ENCODE results near the gene POLRMT. TPM values are rescaled to one million over a fixed set of nuclear protein-coding genes. Genes with fewer than 3 reads are reported as not detected.

POLRMT gene
- total RNA-seq, 4 donors from 2014 or later = 22.1 to 39.5 (median 28.1) TPM

DNA sequence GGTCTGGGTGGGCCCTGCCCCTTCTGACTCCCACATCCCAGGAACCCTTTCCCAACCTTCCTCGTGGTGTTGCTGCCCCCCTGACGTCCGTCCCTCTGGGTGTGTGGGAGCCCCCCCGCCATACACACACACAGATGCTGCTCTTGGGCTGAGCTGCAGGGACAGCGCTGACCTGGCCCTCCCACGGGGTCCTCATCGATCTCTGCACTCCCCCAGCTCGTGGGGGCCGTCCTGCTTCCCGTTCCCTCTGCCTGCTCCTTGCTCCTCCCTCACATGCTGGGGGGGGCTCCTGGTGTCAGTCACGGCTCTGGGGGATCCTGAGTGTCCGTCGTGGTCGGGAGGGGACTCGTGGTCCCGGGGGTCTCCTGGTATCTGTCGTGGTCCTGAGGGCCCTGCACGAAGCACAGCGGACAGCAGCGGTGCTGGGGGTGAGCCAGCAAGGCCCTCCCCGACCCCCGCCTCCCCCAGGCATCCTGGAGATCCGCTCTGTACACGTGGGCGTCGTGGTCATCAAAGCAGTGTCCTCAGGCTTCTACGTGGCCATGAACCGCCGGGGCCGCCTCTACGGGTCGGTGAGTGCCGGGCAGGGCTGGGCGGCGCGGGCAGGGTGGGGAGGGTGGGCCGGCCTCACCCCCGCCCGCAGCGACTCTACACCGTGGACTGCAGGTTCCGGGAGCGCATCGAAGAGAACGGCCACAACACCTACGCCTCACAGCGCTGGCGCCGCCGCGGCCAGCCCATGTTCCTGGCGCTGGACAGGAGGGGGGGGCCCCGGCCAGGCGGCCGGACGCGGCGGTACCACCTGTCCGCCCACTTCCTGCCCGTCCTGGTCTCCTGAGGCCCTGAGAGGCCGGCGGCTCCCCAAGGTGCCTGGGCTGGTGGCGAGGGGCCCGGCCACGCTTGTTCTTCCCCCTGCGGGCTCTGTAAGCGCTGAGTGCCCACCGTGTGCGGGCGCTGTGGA lies 9.7 kb upstream of the POLRMT start:
- 0% methylated on average over 1 of the region's 70 CpGs; no CpG with 5 or more reads in 1 of the 2 donors for WGBS, 2 donors (ENCODE audit: low coverage in 1 of 2)
- no peak overlapping the region for H3K4me3 ChIP-seq
- H3K36me3 ChIP-seq = peaks cover 0 to 35% of the 10 kb centered on the region in 2 donors
- ATAC-seq = no peak
- TF ChIP-seq, protein P1, sequence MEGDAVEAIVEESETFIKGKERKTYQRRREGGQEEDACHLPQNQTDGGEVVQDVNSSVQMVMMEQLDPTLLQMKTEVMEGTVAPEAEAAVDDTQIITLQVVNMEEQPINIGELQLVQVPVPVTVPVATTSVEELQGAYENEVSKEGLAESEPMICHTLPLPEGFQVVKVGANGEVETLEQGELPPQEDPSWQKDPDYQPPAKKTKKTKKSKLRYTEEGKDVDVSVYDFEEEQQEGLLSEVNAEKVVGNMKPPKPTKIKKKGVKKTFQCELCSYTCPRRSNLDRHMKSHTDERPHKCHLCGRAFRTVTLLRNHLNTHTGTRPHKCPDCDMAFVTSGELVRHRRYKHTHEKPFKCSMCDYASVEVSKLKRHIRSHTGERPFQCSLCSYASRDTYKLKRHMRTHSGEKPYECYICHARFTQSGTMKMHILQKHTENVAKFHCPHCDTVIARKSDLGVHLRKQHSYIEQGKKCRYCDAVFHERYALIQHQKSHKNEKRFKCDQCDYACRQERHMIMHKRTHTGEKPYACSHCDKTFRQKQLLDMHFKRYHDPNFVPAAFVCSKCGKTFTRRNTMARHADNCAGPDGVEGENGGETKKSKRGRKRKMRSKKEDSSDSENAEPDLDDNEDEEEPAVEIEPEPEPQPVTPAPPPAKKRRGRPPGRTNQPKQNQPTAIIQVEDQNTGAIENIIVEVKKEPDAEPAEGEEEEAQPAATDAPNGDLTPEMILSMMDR (IDR thresholded peaks at IDR 0.05) = no peak
- no peak for TF ChIP-seq EP300 (IDR thresholded peaks at IDR 0.05)
- TF ChIP-seq POLR2AphosphoS5 (IDR thresholded peaks at IDR 0.05) = no peak
- no peak for TF ChIP-seq POLR2A (IDR thresholded peaks at IDR 0.05)
- peaks cover 0 to 20% (median 6%) of the 10 kb centered on the region in 3 donors for H3K4me1 ChIP-seq
- no peak overlapping the region for H3K27ac ChIP-seq
- no peaks in the 10 kb centered on the region for H3K27me3 ChIP-seq
- H3K9me3 ChIP-seq = no peaks in the 10 kb centered on the region

DNA sequence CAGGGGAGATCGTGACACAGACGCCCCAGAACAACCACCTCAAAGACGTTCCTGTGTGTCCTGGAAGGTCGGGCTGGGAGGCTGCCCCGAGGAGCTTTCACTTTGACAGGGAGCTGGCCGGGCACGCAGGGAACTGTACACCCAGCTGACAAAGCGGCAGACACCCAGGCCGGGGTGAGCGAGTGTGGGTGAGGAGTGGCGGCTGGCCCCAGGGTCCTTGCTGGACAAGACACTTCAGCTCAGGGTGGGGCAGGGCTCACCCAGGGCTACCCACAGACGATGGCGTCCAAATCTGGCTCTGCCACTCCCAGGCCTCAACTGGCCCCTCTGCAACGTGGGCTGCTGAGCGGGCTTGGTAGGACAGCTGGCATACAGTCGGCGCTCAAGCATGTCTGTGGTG lies 8.4 kb upstream of the POLRMT start:
- ATAC-seq = no peak
- TF ChIP-seq POLR2AphosphoS5 (IDR thresholded peaks at IDR 0.05) (no peak), POLR2A (IDR thresholded peaks at IDR 0.05) (no peak), EP300 (IDR thresholded peaks at IDR 0.05) (no peak)
- TF ChIP-seq, protein P1 (IDR thresholded peaks at IDR 0.05) = no peak
- Histone ChIP-seq H3K9me3 (no peaks in the 10 kb centered on the region), H3K4me1 (peaks cover 0 to 20% (median 6%) of the 10 kb centered on the region in 3 donors), H3K4me3 (no peak overlapping the region), H3K27me3 (no peaks in the 10 kb centered on the region), H3K27ac (no peak overlapping the region), H3K36me3 (peaks cover 0 to 21% of the 10 kb centered on the region in 2 donors)
- WGBS, 2 donors (ENCODE audit: low coverage in 1 of 2) = 78% methylated on average over 6 of the region's 17 CpGs; no CpG with 5 or more reads in 1 of the 2 donors

DNA sequence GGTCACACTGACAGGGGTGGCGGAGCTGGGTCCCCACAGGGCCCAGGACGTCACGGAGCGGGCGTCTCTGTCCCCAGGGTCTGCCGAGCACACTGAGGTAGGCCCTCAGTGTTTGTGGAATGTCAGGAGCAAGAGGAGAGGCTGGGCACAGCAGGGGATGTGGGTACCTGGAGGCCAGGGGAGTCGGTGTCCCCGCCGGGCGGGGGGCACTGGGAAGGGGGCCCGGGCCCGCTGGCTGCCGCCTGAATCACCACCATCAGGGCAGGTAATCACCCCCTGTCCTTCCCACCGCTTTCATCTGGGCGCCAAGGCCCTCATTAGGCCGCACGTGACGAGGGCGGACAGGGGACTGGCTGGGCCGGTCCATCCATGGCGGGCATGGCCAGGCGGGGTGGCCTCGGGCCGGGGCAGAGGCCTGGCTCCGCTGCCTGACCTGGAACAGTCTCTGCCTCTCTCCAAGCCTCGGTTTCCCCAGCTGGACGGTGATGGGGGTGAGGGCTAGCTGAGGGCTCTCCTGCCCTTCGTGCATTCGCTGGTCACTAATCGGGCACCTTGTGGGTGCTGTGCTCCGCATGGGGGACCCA lies 7.4 kb upstream of the POLRMT start:
- H3K9me3 ChIP-seq = no peaks in the 10 kb centered on the region
- no peak for ATAC-seq
- peak overlapping the region in 3 of 4 donors; percentile 56 to 75 (median 69) for H3K27ac ChIP-seq
- no CpG with 5 or more reads among the region's 31 CpGs for WGBS, 2 donors (ENCODE audit: low coverage in 1 of 2)
- H3K4me1 ChIP-seq = peaks cover 0 to 20% (median 6%) of the 10 kb centered on the region in 3 donors
- no peak overlapping the region for H3K4me3 ChIP-seq
- no peaks in the 10 kb centered on the region for H3K27me3 ChIP-seq
- TF ChIP-seq POLR2A (IDR thresholded peaks at IDR 0.05) (peak in 1 of 2 donors; percentile 9), POLR2AphosphoS5 (IDR thresholded peaks at IDR 0.05) (no peak)
- TF ChIP-seq, protein P1 (IDR thresholded peaks at IDR 0.05) = no peak
- H3K36me3 ChIP-seq = peaks cover 0 to 11% of the 10 kb centered on the region in 2 donors

DNA sequence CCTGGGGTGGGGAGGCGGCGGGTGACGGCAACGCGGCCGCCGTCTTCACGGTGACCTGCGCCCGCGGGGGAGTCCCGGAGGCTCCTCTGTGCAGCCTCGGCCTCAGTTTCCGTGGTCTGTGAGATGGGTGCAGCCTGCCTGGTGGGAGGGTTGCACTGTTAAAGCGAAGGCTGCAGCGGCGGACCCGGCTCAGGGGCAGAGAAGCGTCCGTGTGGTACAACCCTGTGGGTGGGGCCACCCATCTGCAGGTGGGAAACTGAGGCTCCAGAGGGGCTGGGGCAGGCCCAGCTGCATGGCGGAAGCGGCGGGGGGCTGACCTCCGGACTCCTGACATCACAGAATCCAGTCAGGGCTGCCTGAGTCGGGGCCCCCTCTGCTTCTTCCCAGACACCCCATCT lies 6.8 kb upstream of the POLRMT start:
- peak overlapping the region in 3 of 4 donors; percentile 56 to 75 (median 69) for H3K27ac ChIP-seq
- H3K27me3 ChIP-seq = no peaks in the 10 kb centered on the region
- no CpG with 5 or more reads among the region's 25 CpGs for WGBS, 2 donors (ENCODE audit: low coverage in 1 of 2)
- ATAC-seq = no peak
- peaks cover 0 to 9% of the 10 kb centered on the region in 2 donors for H3K36me3 ChIP-seq
- peak overlapping the region; percentile 26 to 55 for H3K4me3 ChIP-seq
- TF ChIP-seq, protein P1 (IDR thresholded peaks at IDR 0.05) = no peak
- TF ChIP-seq POLR2A (IDR thresholded peaks at IDR 0.05) (no peak), POLR2AphosphoS5 (IDR thresholded peaks at IDR 0.05) (no peak), EP300 (IDR thresholded peaks at IDR 0.05) (no peak)
- H3K4me1 ChIP-seq = peaks cover 0 to 20% (median 6%) of the 10 kb centered on the region in 3 donors
- H3K9me3 ChIP-seq = no peaks in the 10 kb centered on the region
